Activated naive CD4-positive, alpha-beta T cell treated with anti-CD3 and anti-CD28 coated beads, Interleukin-2, amount 10 ng/mL, durations not matched to agents 7 days and 5 days (primary cell): ENCODE data around the gene SLC1A5.
"Not testable (repeated sequence)": the region's sequence is repeated elsewhere in the genome, so short reads cannot be mapped to it uniquely, and the experiment has no call there.

Experiments used
- CTCF ChIA-PET: fragments of 350-600 bp; sonication (Branson Sonifier 250); formaldehyde crosslinking; loops from one replicate; lab custom pipeline; 2021; ENCODE audit warnings: antibody characterized with exemption; lab: Charles Lee
- DNase-seq: peaks from one replicate; pipeline ENCODE4 v3.0.0-alpha.2; 2020
- H3K27ac Mint-ChIP-seq: one replicate; pipeline ENCODE4 v1.8.0; 2021; ENCODE audit warnings: mild to moderate bottlenecking, moderate library complexity, mixed read lengths
- H3K27me3 Mint-ChIP-seq: one replicate; pipeline ENCODE4 v1.8.0; 2021; ENCODE audit warnings: mild to moderate bottlenecking, mixed read lengths
- H3K36me3 Mint-ChIP-seq: one replicate; pipeline ENCODE4 v1.8.0; 2021; ENCODE audit warnings: mixed read lengths
- H3K4me1 Mint-ChIP-seq: one replicate; pipeline ENCODE4 v1.8.0; 2021; ENCODE audit warnings: mixed read lengths
- H3K4me3 Mint-ChIP-seq: one replicate; pipeline ENCODE4 v1.8.0; 2021; ENCODE audit warnings: mild to moderate bottlenecking, moderate library complexity, mixed read lengths
- H3K9me3 Mint-ChIP-seq: one replicate; pipeline ENCODE4 v1.8.0; 2021; ENCODE audit warnings: mixed read lengths

The SLC1A5 gene

DNA sequence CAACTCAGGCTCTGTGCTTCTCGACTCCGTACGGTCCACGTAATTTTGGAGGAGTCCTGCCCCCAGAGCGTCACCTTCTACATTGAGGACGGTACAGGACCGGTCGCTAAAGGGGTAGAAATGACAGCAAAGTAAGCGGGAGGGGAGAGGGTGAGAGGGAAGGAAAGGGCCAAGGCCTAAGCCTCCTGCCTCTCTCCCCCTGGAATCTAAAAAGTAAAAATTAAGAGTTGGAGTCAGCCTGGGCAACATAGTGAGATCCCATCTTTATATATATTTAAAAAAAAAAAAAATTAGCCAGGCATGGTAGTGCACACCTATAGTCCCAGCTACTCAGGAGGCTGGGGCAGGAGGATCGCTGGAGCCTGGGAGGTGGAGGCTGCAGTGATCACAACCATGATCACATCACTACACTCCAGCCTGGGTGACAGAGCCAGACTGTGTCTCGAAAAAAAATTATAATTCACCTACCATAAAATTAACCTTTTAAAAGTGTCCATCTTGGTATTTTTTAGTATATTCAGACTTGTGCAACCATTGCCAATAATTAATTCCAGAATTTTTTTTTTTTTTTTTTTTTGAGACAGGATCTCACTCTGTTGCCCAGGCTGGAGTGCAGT is 12.6 kb downstream of the SLC1A5 start:
- Mint-ChIP-seq H3K4me1 (peaks cover 22% of the 10 kb centered on the region), H3K9me3 (no peaks in the 10 kb centered on the region), H3K36me3 (peaks cover 41% of the 10 kb centered on the region), H3K27ac (no peak overlapping the region), H3K27me3 (no peaks in the 10 kb centered on the region), H3K4me3 (no peak overlapping the region)
- DNase-seq: no peak
- CTCF ChIA-PET: interaction anchor here (0.9 to 2.3 kb wide), 3 partner anchors 8 to 9 kb away, joined by 3 to 7 read pairs (median 3); no protein-coding TSS in a partner anchor

DNA sequence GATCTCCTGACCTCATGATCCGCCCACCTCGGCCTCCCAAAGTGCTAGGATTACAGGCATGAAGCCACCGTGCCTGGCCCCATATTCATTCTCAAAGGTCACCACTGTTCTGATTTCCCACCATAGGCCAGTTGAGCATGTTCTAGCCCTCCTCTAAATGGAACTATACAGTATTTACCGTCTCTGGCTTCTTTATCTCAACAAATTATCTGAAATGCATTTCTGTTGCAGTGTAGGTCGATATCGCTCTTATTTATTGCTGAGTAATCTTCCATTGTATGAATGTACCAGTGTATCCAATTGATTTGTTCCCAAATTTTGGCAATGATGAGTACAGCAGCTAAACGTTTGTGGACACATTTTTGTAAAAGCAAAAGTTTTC is 15.4 kb downstream of the SLC1A5 start:
- H3K4me3 Mint-ChIP-seq: no peak overlapping the region
- no peaks in the 10 kb centered on the region for H3K9me3 Mint-ChIP-seq
- H3K36me3 Mint-ChIP-seq: peaks cover 29% of the 10 kb centered on the region
- DNase-seq: no peak
- H3K27ac Mint-ChIP-seq: no peak overlapping the region
- peaks cover 11% of the 10 kb centered on the region for H3K4me1 Mint-ChIP-seq
- no peaks in the 10 kb centered on the region for H3K27me3 Mint-ChIP-seq
- CTCF ChIA-PET: interaction anchor here (1.4 kb wide), 1 partner anchor 15 kb away, joined by 3 read pairs; no protein-coding TSS in a partner anchor

DNA sequence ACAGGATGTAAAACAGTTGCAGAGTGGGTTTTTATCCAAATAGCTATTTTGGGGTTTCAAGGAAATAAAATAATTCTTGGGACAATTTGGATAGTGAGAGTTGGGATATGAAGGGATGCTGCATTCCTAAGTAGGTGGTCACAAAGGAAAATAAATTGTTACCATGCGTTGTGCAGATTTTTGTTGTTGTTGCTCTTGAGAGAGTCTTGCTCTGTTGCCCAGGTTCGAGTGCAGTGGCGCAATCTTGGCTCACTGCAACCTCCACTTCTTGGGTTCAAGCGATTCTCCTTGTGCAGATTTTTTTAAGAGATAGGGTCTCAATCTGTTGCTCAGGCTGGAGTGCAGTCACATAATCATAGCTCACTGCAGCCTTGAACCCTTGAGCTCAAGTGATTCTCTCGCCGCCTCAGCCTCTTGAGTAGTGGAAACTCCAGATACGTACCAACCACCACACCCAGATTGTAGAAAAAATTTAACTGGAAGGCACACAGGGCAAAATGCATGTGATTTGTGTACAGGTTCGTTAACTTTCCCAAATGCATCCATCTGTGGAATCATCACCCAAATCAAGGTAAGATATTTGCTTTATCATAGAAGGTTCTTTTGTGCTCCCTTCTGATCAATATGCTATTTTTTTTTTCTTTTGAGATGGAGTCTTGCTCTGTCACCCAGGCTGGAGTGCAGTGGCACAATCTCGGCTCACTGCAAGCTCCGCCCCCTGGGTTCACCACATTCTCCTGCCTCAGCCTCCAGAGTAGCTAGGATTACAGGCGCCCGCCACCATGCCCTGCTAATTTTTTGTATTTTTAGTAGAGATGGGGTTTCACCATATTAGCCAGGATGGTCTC is 16.0 kb downstream of the SLC1A5 start:
- CTCF ChIA-PET: interaction anchor here (1.4 kb wide), 1 partner anchor 15 kb away, joined by 3 read pairs; no protein-coding TSS in a partner anchor
- H3K27ac Mint-ChIP-seq: no peak overlapping the region
- no peak overlapping the region for H3K4me3 Mint-ChIP-seq
- H3K4me1 Mint-ChIP-seq: peaks cover 7% of the 10 kb centered on the region
- H3K27me3 Mint-ChIP-seq: no peaks in the 10 kb centered on the region
- no peak for DNase-seq
- no peaks in the 10 kb centered on the region for H3K9me3 Mint-ChIP-seq
- peaks cover 24% of the 10 kb centered on the region for H3K36me3 Mint-ChIP-seq

DNA sequence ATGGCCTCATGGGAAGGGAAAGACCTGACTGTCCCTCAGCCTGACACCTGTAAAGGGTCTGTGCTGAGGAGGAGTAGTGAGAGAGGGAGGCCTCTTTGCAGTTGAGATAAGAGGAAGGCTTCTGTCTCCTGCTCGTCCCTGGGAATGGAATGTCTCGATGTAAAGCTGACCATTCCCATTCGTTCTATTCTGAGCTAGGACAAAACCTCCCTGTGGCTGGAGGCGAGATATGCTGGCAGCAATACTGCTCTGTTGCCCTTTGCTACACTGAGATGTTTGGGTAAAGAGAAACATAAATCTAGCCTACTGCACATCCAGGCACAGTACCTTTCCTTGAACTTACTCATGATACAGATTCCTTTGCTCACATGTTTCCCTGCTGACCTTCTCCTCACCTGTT is 19.6 kb downstream of the SLC1A5 start:
- H3K4me3 Mint-ChIP-seq, H3K27ac Mint-ChIP-seq, H3K36me3 Mint-ChIP-seq, DNase-seq, H3K9me3 Mint-ChIP-seq, H3K27me3 Mint-ChIP-seq, H3K4me1 Mint-ChIP-seq: not testable (repeated sequence)
- CTCF ChIA-PET: interaction anchor here (2.2 kb wide), 1 partner anchor 11 kb away, joined by 7 read pairs; no protein-coding TSS in a partner anchor

DNA sequence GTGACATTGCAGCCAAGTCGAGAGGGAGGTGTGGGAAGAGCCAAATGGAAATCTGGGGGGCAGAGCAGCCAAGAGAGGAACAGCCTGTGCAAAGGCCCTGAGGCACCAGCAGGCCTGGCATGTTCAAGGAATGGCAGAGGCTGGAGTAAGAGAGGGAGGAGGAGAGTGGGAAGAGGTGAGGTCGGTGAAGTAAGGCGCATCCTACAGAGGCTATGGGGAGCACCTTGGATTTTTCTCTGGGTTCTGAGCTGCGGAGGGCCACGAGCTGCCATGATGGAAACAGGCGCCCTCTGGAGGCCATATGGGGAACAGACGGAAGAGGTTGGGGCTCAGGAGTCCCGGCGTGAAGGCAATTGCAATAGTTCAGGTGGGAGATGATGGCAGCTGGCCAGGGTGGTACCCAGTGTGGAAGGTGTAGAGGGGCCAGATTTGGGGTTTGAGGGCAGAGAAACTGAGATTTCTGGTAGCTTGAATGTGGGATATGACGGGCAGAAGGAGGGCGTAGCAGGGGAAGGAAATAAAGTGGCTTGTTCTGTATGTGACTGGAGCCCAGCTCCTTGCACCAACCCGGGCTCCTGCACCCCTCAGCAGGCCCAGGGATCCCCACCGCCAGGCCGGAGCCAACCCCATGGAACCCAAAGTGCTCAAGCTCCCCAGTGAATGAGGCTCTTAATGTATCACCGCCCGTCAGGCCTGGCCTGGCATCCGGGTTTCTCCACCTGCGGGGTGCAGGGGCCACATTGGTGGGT is 21.7 kb downstream of the SLC1A5 start:
- Mint-ChIP-seq H3K27ac (no peak overlapping the region), H3K36me3 (peaks cover 1% of the 10 kb centered on the region), H3K4me1 (peaks cover 5% of the 10 kb centered on the region), H3K27me3 (peaks cover 4% of the 10 kb centered on the region), H3K9me3 (no peaks in the 10 kb centered on the region), H3K4me3 (no peak overlapping the region)
- CTCF ChIA-PET: interaction anchor here (0.7 to 2.7 kb wide), 21 partner anchors 9 to 238 kb away, joined by 3 to 23 read pairs (median 5); partner anchors contain the start of genes AP2S1 and SLC1A5
- DNase-seq: peak; percentile 76

DNA sequence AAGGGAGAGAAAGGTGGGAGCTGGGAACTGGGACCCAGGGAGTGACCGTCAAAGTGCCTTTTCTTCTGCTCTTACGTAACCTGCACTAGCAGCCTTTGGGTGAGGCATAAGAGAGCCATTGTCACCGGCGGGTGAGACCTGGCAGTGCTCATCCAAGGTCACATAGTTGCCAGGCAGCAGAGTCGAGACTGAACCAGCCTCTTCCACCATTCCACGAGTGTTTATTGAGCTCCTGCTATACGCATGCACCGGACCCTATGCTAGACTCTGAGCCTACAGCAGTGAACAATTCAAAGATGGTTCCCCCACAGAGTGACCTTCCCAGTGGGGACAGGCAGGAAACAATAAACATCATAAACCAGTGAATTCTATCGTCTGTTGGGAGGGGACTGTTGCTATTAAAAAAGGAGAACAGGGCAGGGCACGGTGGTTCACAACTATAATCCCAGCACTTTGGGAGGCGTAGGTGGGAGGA is 23.5 kb downstream of the SLC1A5 start:
- CTCF ChIA-PET: interaction anchor here (0.7 to 1.7 kb wide), 5 partner anchors 13 to 233 kb away, joined by 3 to 10 read pairs (median 4); partner anchors contain the start of gene SLC1A5
- H3K9me3 Mint-ChIP-seq: no peaks in the 10 kb centered on the region
- H3K4me3 Mint-ChIP-seq: no peak overlapping the region
- peaks cover 4% of the 10 kb centered on the region for H3K27me3 Mint-ChIP-seq
- peaks cover 5% of the 10 kb centered on the region for H3K4me1 Mint-ChIP-seq
- H3K36me3 Mint-ChIP-seq: no peaks in the 10 kb centered on the region
- no peak overlapping the region for H3K27ac Mint-ChIP-seq
- DNase-seq: no peak

DNA sequence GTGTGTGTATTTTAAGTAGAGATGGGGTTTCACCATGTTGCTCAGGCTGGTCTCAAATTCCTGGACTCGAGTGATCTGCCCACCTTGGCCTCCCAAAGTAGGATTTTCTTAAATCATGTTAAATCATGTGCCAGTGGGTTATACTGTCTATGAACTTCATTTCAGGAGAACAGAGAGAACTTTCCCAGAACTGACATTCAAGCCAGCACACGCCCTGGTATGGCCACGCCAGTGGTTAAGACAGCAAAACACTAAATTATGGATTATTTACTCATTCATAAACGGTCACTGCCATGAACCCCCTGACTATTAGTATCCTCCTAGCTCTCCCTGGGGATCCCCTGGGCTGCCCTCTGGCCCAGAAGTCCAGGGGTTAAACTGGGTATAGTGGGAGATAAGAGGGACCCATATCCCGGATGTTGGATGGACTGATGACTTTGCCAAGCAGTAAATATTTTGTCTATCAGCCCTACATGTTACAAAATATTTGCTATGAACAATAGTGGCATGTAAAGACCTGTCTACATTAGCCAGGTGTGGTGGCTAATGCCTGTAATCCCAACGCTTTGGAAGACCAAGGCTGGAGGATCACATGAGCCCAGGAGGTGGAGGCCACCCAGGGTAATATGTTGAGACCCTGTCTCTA is 26.0 kb downstream of the SLC1A5 start:
- Mint-ChIP-seq H3K27me3 (peaks cover 4% of the 10 kb centered on the region), H3K9me3 (no peaks in the 10 kb centered on the region), H3K36me3 (no peaks in the 10 kb centered on the region), H3K4me1 (peaks cover 7% of the 10 kb centered on the region), H3K4me3 (no peak overlapping the region), H3K27ac (no peak overlapping the region)
- CTCF ChIA-PET: interaction anchor here (1.4 kb wide), 1 partner anchor 78 kb away, joined by 4 read pairs; no protein-coding TSS in a partner anchor
- no peak for DNase-seq

DNA sequence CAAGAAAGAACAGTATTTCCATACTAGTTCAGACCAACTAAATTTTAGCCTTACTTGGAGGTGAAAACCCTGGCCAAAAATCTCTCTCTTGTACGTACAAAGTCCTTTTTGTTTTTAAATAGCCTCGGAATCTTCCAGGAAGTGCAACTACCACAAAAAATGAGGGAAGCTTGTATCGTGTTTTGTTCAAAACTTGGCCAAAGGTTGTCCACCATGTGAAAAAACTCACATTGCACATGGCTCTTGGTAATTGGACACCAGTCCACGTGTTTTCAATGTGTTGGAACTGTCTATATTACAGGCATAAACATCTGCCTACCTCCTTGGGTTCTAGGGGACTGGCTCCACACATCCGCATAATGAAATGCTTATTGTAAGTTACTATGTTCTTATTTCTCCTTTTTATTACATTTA is 27.0 kb downstream of the SLC1A5 start:
- Mint-ChIP-seq H3K36me3 (peaks cover 2% of the 10 kb centered on the region), H3K4me1 (peaks cover 3% of the 10 kb centered on the region), H3K27ac (no peak overlapping the region), H3K4me3 (no peak overlapping the region), H3K27me3 (no peaks in the 10 kb centered on the region), H3K9me3 (no peaks in the 10 kb centered on the region)
- CTCF ChIA-PET: interaction anchor here (1.4 kb wide), 1 partner anchor 79 kb away, joined by 4 read pairs; no protein-coding TSS in a partner anchor
- DNase-seq: no peak

DNA sequence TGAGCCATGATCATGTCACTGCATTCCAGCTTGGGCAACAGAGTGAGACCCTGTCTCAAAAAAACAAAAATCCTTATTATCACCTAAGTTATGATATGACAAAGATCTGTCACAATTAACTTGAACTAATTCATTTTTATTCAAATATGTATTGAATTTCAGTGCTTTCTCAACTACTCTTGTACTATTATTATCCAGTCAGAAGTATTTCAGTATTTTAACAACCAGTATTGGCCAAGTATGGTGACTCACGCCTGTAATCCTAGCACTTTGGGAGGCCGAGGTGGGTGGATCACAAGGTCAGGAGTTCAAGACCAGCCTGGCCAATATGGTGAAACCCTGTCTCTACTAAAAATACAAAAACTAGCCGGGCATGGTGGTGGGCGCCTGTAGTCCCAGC is 27.5 kb downstream of the SLC1A5 start:
- not testable (repeated sequence) for H3K27me3 Mint-ChIP-seq, H3K9me3 Mint-ChIP-seq, H3K4me1 Mint-ChIP-seq, H3K4me3 Mint-ChIP-seq, DNase-seq, H3K27ac Mint-ChIP-seq, H3K36me3 Mint-ChIP-seq
- CTCF ChIA-PET: interaction anchor here (1.4 to 4.9 kb wide), 2 partner anchors 78 to 79 kb away, joined by 4 to 83 read pairs; no protein-coding TSS in a partner anchor

DNA sequence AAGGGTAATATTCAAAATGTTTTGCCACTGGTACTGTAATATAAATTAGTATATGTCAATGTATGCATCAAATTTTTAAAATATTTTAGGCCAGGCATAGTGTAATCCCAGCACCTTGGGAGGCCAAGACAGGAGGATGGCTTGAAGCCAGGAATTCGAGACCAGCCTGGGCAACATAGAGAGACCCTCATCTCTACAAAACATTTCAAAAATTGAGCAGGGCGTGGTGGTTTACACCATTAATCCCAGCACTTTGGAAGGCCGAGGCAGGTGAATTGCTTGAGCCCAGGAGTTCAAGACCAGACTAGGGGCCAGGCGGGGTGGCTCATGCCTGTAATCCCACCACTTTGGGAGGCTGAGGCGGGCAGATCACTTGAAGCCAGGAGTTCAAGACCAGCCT is 28.0 kb downstream of the SLC1A5 start:
- no peak overlapping the region for H3K27ac Mint-ChIP-seq
- peaks cover 3% of the 10 kb centered on the region for H3K4me1 Mint-ChIP-seq
- no peaks in the 10 kb centered on the region for H3K9me3 Mint-ChIP-seq
- peaks cover 2% of the 10 kb centered on the region for H3K36me3 Mint-ChIP-seq
- no peaks in the 10 kb centered on the region for H3K27me3 Mint-ChIP-seq
- CTCF ChIA-PET: interaction anchor here (4.9 kb wide), 1 partner anchor 78 kb away, joined by 83 read pairs; no protein-coding TSS in a partner anchor
- no peak overlapping the region for H3K4me3 Mint-ChIP-seq
- no peak for DNase-seq

DNA sequence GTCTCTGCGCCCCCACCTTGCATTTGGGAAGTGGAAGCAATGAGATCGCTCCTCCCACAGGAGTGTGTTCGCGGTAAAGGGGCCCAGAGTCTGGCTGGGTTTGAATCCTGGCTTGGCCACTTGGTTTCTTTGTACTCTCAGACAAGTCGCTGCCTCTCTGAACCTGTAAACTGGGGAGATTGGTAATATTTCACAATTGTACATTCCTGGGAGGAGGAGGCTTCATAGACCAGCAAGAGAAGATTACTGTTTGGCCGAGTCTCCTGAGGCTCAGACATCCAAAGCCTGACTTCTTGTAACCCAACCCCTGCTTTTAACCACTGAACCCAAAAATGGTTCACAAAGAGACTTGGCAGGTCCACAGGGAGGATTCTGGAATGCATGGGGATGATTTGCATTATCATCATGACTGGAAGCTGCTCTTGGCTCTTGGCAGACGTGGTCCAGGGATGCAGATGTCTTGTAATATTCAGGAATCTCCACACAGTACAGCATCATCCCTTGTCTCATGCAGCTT is 28.5 kb downstream of the SLC1A5 start:
- H3K27ac Mint-ChIP-seq: no peak overlapping the region
- CTCF ChIA-PET: interaction anchor here (4.9 kb wide), 1 partner anchor 79 kb away, joined by 83 read pairs; no protein-coding TSS in a partner anchor
- H3K4me1 Mint-ChIP-seq: peaks cover 3% of the 10 kb centered on the region
- DNase-seq: no peak
- H3K27me3 Mint-ChIP-seq: no peaks in the 10 kb centered on the region
- H3K4me3 Mint-ChIP-seq: no peak overlapping the region
- peaks cover 2% of the 10 kb centered on the region for H3K36me3 Mint-ChIP-seq
- H3K9me3 Mint-ChIP-seq: no peaks in the 10 kb centered on the region

DNA sequence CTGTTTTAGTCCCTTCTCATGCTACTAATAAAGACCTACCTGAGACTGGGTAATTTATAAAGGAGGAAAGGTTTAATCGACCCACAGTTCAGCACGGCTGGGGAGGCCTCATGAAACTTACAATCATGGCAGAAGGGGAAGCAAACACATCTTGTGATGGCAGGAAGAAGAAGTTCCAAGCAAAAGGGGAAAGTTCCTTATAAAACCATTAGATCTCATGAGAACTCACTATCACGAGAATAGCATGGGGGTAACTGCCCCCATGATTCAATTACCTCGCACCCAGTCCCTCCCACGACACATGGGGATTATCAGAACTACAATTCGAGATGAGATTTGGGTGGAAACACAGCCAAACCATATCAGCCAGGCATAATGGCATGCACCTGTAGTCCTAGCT is 29.2 kb downstream of the SLC1A5 start:
- no peak for DNase-seq
- Mint-ChIP-seq H3K4me1 (peaks cover 3% of the 10 kb centered on the region), H3K9me3 (no peaks in the 10 kb centered on the region), H3K36me3 (peaks cover 2% of the 10 kb centered on the region), H3K27ac (no peak overlapping the region), H3K4me3 (no peak overlapping the region), H3K27me3 (no peaks in the 10 kb centered on the region)
- CTCF ChIA-PET: interaction anchor here (2.1 to 4.9 kb wide), 4 partner anchors 7 to 80 kb away, joined by 12 to 83 read pairs (median 18); no protein-coding TSS in a partner anchor

DNA sequence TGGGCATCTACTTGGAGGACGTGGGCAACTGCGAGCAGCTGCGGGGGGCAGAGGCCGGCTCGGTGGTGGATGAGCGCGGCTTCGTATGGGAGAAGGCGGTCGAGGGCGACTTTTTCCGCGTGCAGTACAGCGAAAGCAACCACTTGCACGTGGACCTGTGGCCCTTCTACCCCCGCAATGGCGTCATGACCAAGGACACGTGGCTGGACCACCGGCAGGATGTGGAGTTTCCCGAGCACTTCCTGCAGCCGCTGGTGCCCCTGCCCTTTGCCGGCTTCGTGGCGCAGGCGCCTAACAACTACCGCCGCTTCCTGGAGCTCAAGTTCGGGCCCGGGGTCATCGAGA is 31.9 kb downstream of the SLC1A5 start:
- no peak for DNase-seq
- Mint-ChIP-seq H3K9me3 (no peaks in the 10 kb centered on the region), H3K36me3 (peaks cover 3% of the 10 kb centered on the region), H3K27me3 (no peaks in the 10 kb centered on the region), H3K27ac (no peak overlapping the region), H3K4me1 (peaks cover 11% of the 10 kb centered on the region), H3K4me3 (no peak overlapping the region)
- CTCF ChIA-PET: interaction anchor here (0.8 to 4.9 kb wide), 4 partner anchors 10 to 82 kb away, joined by 3 to 83 read pairs (median 16); no protein-coding TSS in a partner anchor
